Omental fat pad (tissue), 4 donors: ENCODE data around the gene MTNR1A. TPM values are rescaled to one million over a fixed set of nuclear protein-coding genes. Genes with fewer than 3 reads are reported as not detected.

Experiments used
- ATAC-seq: fragments of 150-250 bp; one replicate; pipeline ENCODE4 v1.9.1; 2016; ENCODE audit warnings: mild to moderate bottlenecking, moderate library complexity; ENCODE audit not compliant: low FRiP score
- DNase-seq: peaks from one replicate; pipeline ENCODE4 v3.0.0-alpha.2; 2019; ENCODE audit warnings: low spot score
- total RNA-seq, 4 donors: library from RNA; depleted of rRNA; stranded (reverse); fragments of >200 nt; gene quantifications; one replicate each; pipeline ENCODE4 v1.1.0, GENCODE V29; 2016
- TF ChIP-seq, protein P1 (sequence below), 3 donors: fragments of 450-650 bp; IDR thresholded peaks; one replicate each; pipeline ENCODE4 v1.5.1; 2016 to 2017; ENCODE audit warnings: antibody characterized with exemption in 3 of 3, mild to moderate bottlenecking in 3 of 3, moderate library complexity in 2 of 3

MTNR1A gene
- not detected for total RNA-seq

DNA sequence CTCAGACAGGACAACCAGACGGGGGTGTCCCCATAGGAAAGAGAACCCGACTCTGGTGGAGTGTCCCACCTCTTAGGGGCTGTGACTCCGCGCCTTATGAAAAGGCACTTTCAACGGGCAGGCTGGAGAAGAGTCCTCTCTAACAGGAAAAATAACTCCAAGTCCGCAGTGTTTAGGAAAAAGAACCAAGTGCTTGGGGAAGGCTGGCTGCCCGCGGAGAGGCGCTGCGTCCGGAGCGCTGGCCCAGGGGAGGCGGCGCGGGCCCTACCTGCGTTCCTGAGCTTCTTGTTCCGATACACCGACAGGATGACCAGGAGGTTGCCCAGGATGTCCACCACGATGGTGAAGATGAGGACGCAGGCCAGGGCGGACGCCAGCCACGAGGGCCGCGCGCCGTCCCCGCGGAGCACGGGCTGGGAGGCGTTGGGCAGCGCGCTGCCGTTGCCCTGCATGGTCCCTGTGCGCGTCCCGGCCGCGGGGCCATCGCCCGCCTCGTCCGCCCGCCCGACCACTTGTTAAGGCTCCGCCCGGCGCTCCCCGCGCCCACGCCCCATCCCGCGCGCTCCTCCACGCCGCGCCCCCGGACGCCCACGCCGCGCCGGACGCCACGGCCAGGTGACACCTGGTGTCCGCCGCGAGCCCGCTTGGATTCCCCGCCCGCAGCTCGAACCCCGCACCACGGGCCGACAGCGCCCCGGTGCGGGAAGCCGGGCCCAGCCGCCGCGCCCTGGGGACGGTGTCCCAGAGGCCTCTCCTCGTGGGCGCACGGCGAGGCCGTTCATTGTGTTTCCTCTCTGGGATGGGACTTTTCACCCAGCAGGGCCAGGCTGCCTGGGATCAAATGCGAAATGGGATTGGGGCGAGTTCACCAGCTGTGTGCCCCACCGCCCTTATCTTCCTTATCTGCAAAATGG lies at the start of gene MTNR1A:
Gene MTNR1A (minus strand): TSS at position 654 of the 914 bp plus-strand sequence. CDS start 202 bp downstream, at position 452.
- no peak for DNase-seq
- TF ChIP-seq, protein P1, sequence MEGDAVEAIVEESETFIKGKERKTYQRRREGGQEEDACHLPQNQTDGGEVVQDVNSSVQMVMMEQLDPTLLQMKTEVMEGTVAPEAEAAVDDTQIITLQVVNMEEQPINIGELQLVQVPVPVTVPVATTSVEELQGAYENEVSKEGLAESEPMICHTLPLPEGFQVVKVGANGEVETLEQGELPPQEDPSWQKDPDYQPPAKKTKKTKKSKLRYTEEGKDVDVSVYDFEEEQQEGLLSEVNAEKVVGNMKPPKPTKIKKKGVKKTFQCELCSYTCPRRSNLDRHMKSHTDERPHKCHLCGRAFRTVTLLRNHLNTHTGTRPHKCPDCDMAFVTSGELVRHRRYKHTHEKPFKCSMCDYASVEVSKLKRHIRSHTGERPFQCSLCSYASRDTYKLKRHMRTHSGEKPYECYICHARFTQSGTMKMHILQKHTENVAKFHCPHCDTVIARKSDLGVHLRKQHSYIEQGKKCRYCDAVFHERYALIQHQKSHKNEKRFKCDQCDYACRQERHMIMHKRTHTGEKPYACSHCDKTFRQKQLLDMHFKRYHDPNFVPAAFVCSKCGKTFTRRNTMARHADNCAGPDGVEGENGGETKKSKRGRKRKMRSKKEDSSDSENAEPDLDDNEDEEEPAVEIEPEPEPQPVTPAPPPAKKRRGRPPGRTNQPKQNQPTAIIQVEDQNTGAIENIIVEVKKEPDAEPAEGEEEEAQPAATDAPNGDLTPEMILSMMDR (IDR thresholded peaks at IDR 0.05): no peak

DNA sequence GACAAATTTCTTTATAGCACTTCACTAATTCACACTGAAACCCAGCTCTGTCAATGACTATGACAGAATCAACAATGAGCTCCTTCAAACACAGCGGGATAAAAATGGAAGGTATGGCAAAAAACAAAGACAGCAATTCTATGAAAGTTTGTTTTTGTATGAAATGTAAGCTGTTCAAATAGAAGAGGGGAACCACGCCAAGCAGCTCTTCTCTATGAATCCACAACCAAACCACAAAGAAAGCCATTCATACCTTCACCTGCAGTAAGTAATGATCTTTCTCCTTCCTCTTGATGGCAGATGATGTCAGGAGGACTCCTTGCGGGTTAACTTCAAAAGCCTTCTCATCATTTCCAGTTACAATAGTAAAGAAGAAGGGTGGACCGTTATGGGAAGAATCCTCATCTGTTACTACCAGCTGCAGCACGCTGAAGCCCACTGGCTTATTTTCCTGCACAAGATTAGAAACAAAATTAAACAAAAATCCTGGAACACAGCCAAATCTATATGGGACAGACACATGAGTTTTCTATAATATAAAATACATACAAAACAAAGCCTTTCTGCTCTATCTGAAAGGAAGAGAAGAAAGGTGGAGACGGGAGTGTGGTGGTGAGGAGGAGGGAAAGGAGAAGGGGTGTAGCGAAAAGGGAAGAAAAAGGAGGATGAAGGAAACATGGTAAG lies 48.9 kb upstream of the MTNR1A start:
- ATAC-seq (no peak), DNase-seq (no peak)
- TF ChIP-seq, protein P1 (IDR thresholded peaks at IDR 0.05): no peak

More for the DNA sequence above, at the start of gene MTNR1A:
- no peak for ATAC-seq

DNA sequence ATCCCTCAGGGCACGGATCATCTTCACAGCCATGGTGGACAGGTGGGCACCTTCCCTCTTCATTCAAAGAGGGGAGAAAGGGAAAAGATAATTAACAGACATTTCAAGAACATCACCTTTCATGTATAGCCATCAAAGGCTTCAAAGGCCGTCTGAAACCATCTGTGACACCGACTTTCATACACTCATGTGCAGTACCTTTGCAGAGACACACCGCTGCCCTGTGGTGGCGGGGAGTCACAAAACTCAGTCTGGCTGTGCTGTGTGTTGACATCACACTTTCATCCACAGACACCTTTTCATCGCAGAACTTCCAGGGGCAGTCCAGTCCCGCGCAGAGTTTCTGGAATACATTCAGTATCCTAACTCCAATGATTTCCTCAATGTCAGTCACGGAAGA lies 47.6 kb upstream of the MTNR1A start:
- TF ChIP-seq, protein P1 (IDR thresholded peaks at IDR 0.05): no peak
- DNase-seq (no peak), ATAC-seq (no peak)

DNA sequence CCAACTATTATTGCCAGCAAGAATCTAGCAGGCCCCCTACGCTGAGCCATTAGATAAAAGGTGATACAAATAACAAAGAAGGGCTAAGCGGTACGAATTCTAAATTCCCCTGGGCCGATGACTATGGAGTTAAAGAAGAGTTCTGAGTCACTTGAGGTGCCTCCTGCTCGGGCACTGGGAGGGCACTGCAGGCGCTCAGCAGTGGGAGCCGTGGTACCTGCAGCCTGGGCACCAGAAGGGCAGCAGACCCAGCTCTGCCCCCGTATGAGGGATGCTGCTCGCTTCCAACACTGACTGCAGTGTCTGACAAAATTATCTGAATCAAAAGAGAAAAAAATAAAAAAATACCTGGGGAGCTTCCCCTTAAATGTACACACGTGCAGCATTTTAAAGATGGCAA lies 44.1 kb upstream of the MTNR1A start:
- DNase-seq (no peak), ATAC-seq (no peak)
- TF ChIP-seq, protein P1 (IDR thresholded peaks at IDR 0.05): no peak

DNA sequence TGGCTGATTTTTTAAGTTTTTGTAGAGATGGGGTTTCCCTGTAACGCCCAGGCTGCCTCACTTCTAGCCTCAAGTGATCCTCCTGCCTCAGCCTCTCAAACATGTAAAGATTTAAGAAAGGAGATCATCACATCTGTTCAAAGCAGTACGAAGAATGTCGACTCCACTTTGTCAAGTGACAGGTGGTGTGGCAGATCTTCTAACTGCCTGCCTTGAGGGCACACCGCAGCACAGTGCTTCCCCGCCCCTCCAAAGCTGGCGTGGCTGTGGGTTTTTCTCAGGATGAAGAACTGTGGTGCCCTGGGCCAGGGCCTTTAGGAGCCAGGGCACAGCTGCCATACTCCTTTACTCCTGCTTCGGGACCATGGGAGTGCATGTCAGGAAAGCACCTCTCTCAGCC lies 43.3 kb upstream of the MTNR1A start:
- no peak for DNase-seq
- ATAC-seq: no peak
- TF ChIP-seq, protein P1 (IDR thresholded peaks at IDR 0.05): no peak

DNA sequence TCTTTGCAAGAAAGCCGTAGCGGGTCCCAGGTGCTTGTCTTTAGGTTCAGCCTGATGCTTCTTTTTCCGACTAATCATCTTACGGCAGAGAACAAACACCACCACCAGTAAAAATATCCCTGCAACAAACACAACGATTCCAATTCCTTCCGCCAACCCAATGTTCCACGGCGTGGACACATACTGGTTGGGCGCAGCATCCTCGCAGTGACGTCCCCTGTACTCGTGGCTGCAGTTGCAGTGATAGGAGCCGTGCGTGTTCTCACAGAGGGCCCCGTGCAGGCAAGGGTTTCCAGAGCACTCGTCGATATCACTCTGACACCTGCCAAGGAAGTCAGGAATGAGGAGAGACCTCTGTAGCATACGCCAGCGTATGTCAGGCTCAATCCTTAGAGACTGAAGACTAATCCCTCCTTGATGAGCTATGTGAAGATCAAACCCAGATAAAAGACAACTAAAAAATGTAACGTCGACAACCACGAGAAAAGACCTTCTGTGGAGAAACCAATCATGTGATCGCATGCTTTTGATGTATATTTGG lies 41.6 kb upstream of the MTNR1A start:
- DNase-seq (no peak), ATAC-seq (no peak)
- TF ChIP-seq, protein P1 (IDR thresholded peaks at IDR 0.05): no peak
